22Rv1 (cell line): ENCODE measurements around the gene WWP2.

ENCODE experiments used
- H3K27ac ChIP-seq: fragments of 450-650 bp; 2 replicates; pipeline ENCODE4 v1.5.1; 2017
- ZFX ChIP-seq: fragments of 450-650 bp; IDR thresholded peaks from 2 replicates; pipeline ENCODE4 v1.6.1; 2017; ENCODE audit warnings: antibody characterized with exemption, borderline replicate concordance
- TF ChIP-seq, protein P1 (sequence below): fragments of 450-650 bp; IDR thresholded peaks from 2 replicates; pipeline ENCODE4 v1.5.1; 2017; ENCODE audit warnings: mild to moderate bottlenecking

WWP2 gene

DNA sequence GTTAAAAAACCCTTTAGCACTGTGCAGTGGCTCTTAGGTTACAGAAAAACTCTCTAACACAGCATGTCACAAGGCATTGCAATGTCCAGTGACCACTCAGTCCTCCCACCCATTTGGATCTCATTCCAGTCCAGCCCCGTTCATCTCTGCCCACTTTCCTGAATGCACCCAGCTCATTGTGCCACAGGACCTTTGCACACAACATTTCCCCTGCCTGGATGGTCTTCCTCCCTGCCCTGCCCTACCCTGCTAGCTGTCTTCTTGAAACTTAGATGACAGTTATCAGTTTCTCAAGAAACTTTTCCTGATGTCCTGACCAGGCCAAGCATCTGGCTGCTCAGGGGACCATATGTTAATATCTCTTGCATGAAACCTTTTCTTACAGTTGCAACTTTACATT lies 67.2 kb downstream of the WWP2 start:
- TF ChIP-seq, protein P1, sequence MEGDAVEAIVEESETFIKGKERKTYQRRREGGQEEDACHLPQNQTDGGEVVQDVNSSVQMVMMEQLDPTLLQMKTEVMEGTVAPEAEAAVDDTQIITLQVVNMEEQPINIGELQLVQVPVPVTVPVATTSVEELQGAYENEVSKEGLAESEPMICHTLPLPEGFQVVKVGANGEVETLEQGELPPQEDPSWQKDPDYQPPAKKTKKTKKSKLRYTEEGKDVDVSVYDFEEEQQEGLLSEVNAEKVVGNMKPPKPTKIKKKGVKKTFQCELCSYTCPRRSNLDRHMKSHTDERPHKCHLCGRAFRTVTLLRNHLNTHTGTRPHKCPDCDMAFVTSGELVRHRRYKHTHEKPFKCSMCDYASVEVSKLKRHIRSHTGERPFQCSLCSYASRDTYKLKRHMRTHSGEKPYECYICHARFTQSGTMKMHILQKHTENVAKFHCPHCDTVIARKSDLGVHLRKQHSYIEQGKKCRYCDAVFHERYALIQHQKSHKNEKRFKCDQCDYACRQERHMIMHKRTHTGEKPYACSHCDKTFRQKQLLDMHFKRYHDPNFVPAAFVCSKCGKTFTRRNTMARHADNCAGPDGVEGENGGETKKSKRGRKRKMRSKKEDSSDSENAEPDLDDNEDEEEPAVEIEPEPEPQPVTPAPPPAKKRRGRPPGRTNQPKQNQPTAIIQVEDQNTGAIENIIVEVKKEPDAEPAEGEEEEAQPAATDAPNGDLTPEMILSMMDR, result no peak
- no peak overlapping the region for H3K27ac ChIP-seq

DNA sequence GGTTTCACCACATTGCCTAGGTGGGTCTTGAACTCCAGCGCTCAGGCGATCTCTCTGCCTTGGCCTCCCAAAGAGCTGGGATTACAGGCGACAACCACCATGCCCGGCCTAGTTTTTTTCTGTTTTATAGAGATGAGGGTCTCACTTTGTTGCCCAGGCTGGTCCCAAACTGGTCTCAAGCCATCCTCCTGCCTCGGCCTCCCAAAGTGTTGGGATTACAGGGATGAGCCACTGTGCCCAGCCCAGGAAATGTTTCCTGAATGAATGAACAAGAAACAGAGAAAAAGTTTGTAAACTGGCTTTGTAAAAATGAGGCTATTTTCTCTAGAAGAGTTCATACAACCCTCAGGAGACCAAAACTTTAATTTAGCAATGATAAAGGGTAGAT lies 68.0 kb downstream of the WWP2 start:
- no peak overlapping the region for H3K27ac ChIP-seq
- no peak for TF ChIP-seq ZFX
- TF ChIP-seq, protein P1, result no peak

DNA sequence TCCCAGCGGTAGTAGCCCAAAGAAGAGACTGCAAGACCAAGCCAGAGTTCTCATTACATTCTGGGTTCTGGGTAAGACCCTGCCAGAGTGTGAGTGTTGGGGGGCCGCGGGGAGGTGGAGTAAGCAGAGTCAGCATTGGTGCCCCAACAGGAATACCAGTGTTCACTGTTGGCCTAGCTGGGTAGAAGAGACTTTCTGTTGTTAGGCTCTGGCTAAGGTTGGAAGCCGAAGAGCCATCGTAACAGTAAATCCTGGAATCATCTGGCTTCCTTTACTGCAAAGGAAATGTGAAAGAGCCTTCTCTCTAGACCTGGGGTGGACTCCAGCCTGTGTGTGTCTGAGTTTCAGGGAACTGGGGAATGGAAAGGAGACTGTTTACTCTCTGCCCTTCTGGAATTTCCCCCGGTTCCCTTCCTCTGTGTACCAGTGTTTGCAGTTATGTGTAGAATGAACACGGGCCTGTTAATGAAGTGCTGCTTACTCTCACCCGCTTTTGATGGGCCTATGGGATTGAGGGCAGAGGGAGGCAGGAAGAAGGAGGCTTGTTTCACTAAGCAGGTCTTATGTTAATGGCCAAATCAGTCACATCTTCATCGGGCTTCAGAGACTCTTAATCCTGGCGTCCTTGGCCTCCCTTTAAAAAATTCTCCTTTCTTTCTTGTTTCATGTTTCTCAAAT lies 68.5 kb downstream of the WWP2 start:
- H3K27ac ChIP-seq, result no peak overlapping the region

DNA sequence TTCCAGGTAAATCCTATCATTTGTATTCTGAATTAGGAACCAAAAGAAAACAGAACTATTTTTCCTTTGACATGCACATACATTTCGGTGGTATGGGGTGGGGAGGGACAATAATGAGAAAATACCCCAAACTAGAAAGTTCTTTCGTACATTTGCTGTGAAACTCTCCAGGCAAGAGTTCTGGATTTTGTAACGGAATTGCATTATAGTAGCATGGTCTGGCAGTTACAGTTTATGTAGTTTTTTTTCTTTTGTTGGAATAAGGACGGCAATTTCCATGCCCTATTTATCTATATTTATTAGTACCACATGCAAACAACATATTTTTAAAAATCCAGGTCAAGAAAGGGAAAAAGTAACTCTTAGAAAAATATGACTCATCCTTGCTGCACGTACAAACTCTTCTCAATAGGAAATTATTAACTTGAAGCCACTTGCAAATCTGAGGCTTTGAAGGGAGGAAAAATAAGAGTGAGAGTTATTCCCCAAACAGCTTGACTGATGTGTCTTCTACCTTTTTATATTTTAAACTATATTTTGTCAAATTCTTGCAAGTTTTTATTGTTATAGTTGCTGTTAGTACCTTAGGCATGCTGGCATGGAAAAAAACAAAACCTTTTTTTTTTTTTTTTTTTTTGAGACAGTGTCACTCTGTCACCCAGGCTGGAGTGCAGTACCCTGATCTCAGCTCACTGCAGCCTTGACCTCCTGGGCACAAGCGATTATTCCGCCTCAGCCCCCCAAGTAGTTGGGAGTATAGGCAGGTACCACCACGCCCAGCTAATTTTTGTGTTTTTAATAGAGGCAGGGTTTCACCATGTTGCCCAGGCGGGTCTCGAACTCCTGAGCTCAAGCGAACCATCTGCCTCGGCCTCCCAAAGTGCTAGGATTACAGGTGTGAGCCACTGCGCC lies 69.3 kb downstream of the WWP2 start:
- TF ChIP-seq, protein P1, result no peak
- TF ChIP-seq ZFX, result no peak
- no peak overlapping the region for H3K27ac ChIP-seq

More for the DNA sequence above, 68.5 kb downstream of the WWP2 start:
- TF ChIP-seq ZFX, result no peak
- TF ChIP-seq, protein P1, result no peak

DNA sequence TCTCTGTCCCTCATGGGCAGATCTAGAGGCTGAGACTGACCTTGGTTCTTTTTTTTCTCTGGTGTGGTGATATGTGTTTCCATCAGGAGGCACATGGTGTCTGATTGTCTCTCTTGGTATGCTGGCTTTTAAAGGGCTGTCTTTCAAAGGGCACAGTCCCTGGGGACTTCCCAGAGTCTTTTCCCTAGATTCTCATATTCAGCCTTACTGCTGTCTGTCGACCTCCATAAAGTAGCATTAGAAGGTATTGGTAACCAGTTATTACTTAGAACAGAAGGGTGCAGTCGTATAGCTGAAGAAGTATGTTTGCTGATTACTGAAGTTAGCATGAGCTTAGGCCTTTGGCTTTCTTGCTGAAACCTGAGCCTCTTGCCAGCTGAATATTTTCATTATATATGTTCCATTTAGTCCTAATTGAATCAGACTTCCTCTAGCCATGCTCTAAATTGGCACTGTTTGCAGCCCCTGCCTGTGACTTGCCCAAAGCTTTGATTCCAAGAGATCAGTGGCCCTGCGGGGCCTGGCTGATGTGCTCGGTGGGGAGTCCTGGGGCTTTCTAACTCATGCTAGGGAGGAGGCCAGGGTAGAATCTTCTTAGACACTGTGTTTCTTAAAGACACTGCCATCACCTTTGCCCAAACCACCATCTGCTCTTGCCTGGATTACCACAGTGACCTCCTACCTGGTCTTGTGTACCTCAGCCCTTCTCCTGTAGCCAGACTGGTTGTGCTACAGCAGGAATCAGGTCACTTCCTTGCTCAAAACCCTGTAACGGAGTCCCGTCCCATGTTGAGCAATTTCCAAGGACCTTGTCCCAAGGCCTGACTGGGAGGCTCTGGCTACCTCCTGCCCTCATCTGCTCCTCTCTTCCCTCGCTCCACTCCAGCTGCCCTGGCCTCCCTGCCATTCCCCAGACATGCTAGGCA lies 71.5 kb downstream of the WWP2 start:
- no peak overlapping the region for H3K27ac ChIP-seq
- TF ChIP-seq, protein P1, result no peak
- TF ChIP-seq ZFX, result no peak

DNA sequence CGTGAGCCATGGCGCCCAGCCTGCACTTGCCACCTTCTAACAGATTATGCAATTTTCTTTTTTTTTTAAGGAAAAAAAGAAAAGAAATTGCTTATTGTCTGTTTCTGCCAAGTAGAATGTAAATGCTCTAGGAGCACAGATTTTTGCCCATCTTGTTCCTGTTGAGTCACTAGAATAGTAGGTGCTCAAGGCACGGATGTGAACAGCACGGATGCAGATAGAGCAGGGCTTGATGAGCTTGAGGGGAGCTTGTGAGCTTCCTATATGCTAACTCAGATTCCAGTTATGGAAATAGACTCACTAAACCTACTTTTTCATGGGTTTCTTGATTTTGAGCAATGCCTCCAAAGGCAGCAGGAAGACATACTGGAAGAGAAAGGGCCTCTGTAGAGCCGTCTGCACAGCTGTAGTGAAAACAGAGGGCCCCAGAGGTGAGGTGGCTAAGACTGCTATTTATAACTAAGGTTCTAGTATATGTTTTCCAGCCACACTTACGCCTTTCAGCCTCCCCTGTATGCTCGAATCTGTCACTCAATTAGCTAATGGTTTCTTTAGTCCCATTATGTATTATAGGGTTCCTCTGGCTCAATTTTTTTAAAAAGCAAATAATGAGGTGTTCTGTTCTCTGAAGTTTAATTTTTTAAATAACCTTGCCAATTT lies 72.8 kb downstream of the WWP2 start:
- H3K27ac ChIP-seq, result no peak overlapping the region
- TF ChIP-seq, protein P1, result no peak
- TF ChIP-seq ZFX, result no peak
